GM19324 (cell line): ENCODE measurements around the gene CACNA2D4.
A peak's percentile ranks its signal among the peaks of the same experiment; 100 is the strongest.

Source experiments
- ATAC-seq: cut with Tn5 transposase; IDR thresholded peaks from one replicate; pipeline ENCODE4 v1.9.1; 2021; ENCODE audit warnings: mild to moderate bottlenecking, moderate library complexity; ENCODE audit not compliant: unreplicated experiment, low FRiP score

CACNA2D4 gene

DNA sequence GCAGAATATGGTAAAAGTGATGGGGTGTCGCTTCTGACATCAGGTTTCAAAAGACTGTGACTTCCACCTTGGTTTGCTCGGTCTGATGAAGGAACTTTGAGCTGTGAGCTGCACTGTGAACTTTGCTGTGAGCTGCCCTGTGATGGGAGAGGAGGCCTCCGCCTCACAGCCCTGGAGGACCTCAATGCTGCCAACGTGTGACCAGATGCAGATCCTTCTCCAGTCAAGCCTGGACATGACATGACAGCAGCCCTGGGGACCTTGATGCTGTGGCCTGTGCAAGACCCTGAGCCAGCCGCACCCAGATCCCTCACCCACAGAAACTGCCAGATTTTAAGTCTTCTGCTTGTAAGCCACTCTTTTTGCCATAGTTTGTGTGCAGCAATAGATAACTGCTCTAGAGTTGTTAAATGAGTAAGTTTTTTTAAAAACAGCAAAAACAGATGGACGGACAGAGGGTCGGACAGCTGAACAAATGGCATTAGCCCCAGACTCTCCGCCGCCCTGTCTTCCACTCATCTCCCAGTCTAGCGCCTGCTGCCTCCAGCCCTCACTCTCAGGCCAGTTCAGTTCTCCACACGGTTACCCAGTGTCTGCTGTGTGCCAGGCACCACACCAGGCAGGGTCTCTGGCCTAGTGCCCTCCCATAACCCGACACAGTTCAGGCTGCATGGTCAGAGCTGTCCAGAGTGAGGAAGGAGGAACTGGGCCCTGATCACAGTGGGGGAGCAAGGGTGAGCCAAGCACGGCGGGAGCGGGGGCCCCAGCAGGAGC lies 111.2 kb downstream of the CACNA2D4 start:
- no peak for ATAC-seq

DNA sequence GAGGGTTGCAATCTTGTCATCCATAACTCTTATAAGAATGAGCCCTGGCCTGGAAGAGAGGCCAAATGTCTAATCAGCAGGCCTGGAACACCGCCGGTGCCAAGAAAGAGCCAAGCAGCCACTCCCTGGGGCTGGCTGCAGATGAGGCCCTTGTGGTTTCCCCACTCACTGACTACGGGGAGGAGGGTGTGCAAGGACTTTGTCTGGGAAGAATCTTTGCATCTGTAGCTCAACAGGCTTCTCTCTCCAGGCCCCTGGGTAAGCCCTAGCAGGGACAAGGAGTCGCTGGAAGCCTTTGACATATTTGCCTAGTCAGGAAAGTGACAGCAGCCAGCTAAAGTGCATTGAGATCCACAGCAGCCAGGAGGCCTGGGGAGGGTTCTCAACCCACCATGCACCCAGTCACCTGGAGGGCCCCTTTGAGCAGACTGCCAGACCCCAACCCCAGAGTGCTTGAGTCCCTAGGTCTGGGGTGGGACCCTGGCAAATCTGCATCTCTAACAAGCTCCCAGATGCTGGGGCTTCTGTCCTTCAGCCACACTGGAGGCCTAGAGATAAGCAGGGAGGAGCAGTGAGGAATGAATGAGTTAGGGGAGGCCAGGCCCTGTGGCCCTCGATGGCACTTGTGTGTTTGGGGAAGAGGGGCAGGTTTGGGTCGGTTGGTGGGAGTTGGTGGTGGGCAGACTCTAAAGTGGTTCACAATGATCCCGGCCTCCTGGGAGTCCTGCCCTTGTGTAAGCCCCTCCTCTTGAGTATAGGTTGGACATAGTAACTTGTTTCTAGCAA lies 112.0 kb downstream of the CACNA2D4 start:
- ATAC-seq = no peak

- no peak for ATAC-seq
Measured at GRCh38 chr12:1805441-1806081, 112.9 kb downstream of the CACNA2D4 start.

DNA sequence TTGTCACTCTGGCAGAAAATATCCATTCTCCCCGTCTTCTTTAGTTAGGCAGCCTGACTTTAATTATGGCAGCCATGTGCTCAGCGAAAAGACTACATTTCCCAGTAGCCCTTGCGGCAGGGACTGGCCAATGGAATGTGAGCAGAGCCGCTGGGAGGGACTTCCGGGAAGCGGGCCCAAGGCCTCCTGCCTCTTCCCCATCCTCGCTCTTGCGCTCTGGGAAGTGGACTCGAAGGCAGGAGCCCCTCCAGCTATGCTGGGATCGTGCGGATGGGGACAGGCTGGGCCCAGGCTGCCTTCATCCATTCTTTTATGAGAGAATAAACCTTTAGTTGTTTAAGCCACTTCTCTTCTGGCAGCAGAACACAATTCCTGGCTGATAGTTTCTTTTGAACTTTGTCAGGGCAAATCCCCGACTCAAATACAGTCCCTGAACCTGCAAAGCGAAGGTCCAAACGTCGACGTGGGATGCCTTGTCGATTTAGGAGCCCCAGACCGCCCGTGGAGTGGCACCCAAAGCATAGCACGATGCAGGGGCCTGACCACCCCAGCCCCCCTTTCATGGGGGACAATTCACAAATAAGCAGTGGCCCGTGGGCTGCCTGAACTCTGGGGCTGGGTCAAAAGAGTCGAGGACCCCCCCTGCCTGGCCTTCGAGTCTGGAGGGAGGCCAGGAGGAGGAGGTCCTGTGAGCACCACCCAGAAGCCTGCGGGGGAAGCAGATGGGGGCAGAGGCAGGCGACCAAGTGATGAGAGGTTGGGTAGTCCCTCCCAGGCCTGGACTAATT lies 113.7 kb downstream of the CACNA2D4 start:
- peak; percentile 66 for ATAC-seq

GRCh38 chr12:1803736-1804135 lies 114.7 kb downstream of the CACNA2D4 start:
- no peak for ATAC-seq

DNA sequence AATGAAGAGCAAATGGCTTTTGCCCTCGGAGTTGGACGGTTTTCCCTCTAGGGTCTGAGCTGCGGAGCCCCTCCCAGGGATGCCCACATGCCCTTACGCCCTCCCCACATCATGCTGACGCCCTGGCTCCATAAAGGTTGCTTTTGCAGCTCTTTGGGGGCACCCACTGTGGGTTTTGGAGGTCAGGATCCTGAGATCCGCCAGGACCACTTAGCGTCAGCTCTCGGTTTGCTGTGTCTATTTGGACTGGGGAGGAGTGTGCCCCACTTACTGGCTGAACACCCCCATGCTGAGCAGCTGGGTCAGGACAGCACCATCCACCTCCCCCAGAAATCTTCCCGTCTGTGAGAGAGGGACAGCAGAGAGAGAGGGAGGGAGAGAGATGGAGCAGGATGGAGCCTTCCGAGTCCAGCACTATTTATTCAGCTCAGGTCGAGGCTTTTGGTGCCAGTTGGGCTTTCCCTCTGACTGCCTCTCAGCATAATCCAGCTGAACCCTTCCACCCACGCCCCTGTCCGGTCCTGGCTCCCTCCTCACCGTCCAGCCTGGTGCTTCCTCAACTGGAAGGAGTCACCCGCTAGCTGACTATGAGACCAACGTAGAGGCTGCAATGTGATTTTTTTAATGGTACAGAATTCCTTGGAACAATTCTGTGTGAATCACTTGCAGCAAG lies 117.0 kb downstream of the CACNA2D4 start:
- ATAC-seq = no peak

DNA sequence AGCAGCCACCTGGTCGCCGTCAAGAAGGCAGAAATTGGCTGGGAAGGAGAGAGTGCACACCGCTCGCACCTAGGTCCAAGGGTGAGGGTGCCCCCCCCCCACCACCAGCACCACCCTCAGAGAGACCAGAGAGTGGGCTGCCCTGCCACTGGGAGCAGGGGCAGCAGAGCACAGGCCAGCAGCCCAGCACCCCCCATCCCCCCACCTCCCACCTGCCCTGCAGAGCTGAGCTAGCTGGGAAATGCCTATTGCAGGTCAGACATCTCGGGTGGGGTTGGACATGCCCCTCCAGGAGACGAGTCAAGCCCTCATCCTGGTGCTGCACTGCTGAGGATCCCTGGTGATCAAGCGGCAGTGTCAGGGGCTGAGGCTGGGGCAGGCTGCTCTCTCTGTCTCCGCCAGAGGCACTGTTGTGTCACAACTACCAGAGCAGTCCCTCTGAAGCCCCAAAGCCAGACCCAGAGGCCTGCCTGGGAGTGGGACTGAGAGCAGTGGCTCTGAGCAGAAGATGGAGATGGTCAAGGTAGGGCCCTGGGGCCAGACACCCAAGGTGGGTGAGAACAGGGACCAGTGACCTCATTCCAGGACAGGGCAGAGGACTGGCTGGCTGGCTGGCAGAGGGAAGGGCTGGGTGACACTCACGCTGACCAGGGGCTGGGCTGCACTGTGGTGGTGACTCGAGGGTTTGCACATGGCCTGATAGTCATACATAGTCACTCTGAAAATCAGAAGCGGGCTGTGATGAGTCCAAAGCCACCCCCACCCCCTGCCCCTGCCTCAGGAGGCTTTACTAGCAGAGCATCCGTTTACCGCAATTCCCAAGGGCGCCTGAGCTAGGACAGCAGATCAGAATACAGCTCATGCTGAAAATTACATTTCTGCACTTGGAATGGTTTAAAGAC lies 117.8 kb downstream of the CACNA2D4 start:
- ATAC-seq = no peak

- no peak for ATAC-seq
Measured at GRCh38 chr12:1799882-1800400, 118.5 kb downstream of the CACNA2D4 start.

DNA sequence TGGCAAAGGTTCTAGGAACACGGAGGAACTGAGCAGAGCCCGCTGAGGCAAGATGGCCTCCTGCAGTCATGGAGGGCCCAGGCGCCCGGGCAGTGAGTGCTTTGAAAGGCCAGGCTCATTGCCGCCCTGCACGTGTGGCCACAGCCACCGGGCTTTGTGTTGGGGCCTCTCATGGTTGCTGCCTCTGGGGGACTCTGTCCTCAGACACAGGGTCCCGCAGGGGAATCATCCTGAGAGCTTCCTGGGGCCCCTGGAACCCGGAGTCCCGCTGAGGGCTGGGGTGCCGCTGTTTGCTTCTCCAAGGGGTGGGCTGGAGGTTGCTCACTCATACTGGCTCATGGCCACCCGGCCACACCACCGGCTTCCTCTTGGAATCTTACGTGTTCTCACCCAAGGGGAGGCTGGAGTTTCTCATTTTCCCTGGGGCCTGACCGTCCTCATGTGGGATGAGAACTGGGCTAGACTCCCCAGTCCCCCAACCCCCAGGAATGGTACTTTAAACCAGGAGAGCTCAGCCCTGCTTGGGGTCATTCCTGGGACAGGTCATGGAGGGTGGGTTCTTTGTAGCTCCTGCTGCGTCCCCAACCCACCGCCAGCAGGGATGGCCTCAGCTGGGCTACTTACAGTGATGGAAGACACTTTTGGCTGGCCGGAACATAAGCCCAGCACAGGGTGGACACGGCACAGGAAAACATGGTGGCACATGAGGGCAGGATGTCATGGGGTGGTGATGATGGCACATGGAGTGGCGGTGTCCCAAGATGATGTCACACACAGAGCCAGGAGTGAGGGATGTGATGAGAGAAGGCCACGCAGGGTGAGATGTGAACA lies 119.2 kb downstream of the CACNA2D4 start:
- no peak for ATAC-seq

DNA sequence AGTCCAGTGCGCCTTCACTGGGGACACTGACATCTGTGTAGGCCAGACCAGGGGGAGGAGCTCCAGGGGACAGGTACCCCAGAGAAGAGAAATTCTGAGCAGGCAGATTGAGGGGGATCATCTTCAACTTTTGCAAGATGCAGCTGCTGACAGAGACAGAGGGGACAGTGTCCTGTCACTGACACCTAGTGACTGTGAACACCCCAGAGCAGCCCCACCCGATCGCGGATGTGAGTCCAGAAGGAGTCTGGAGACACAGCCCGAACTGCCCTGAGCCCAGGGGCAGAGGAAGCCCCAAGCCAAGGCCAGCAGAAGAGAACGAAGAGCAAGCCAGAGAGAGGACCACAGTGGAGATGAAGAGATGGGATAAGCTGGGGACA lies 119.8 kb downstream of the CACNA2D4 start:
- ATAC-seq = no peak

GRCh38 chr12:1797991-1798640 lies 120.3 kb downstream of the CACNA2D4 start:
- no peak for ATAC-seq

- ATAC-seq = peak; percentile 8
Measured at GRCh38 chr12:1797011-1797901, 121.2 kb downstream of the CACNA2D4 start.

GRCh38 chr12:1796515-1797010 lies 121.9 kb downstream of the CACNA2D4 start:
- peak; percentile 21 for ATAC-seq

GRCh38 chr12:1795785-1796514 lies 122.5 kb downstream of the CACNA2D4 start:
- ATAC-seq = peak; percentile 87

- no peak for ATAC-seq
Measured at GRCh38 chr12:1795221-1795784, 123.1 kb downstream of the CACNA2D4 start.
